Measurements from ENCODE around the gene ALG11.

- TF ChIP-seq BHLHE40 (IDR thresholded peaks at IDR 0.05; ENCODE audit: borderline replicate concordance): no peak
- TF ChIP-seq FOXM1 (IDR thresholded peaks at IDR 0.05; ENCODE audit: borderline replicate concordance): no peak
- no peak for TF ChIP-seq FOXK2 (IDR thresholded peaks at IDR 0.05)
- no peak for TF ChIP-seq TARDBP (IDR thresholded peaks at IDR 0.05)
- TF ChIP-seq PKNOX1 (IDR thresholded peaks at IDR 0.05): no peak
- no peak for TF ChIP-seq L3MBTL2 (conservative IDR thresholded peaks at IDR 0.05)
- no peak for TF ChIP-seq NFRKB (IDR thresholded peaks at IDR 0.05)
- TF ChIP-seq FOXA1 (IDR thresholded peaks at IDR 0.05): no peak
- no peak for TF ChIP-seq SP1 (IDR thresholded peaks at IDR 0.05)
- no peak for TF ChIP-seq SUZ12 (IDR thresholded peaks at IDR 0.05)
- no peak for TF ChIP-seq ELF4 (IDR thresholded peaks at IDR 0.05)
- TF ChIP-seq HDGF (IDR thresholded peaks at IDR 0.05; ENCODE audit: borderline replicate concordance): no peak
- no peak for TF ChIP-seq LEF1 (IDR thresholded peaks at IDR 0.05; ENCODE audit: borderline replicate concordance)
- TF ChIP-seq ARNT (IDR thresholded peaks at IDR 0.05): no peak
Measured at GRCh38 chr13:51998723-51999509, 13.3 kb upstream of the ALG11 start.

Data from HEK293T (cell line).